B cell (primary cell): ENCODE results near the gene AKIRIN1.

Source experiments
- CTCF ChIP-seq: fragments of 200-600 bp; IDR thresholded peaks from one replicate; pipeline ENCODE4 v1.8.0; 2022; ENCODE audit warnings: antibody characterized with exemption, mild to moderate bottlenecking
- EZH2 ChIP-seq: IDR thresholded peaks from 2 replicates; pipeline ENCODE4 v1.6.1; 2012; ENCODE audit warnings: borderline replicate concordance, low read depth, mild to moderate bottlenecking, moderate library complexity, low read length; ENCODE audit not compliant: insufficient read depth, poor library complexity, severe bottlenecking

DNA sequence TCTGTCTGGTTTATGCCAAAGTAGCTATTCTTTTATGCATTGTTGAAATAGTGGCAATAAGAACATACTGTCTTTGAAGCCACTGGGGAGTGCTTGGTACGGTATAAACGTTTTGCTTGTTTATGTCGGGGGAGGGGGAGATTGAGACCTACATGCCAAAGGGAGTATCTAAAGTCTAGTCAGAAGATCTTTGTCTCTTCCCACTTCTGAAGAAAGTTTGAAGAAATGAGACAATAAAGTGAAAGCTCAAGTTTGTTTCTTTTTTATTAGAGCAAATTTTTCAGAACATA, 6.8 kb downstream of the AKIRIN1 start:
- no peak for TF ChIP-seq EZH2
- TF ChIP-seq CTCF = no peak
